K562 (cell line): Measurements from ENCODE around the gene IFIT2. TPM values are rescaled to one million over a fixed set of nuclear protein-coding genes. Genes with fewer than 3 reads are reported as not detected.

Experiments
- ATAC-seq: fragments of 200-7000 bp; cut with Tn5 transposase; 3 replicates; pipeline ENCODE4 v1.9.1; 2020; ENCODE audit warnings: moderate library complexity
- BruUV-seq: library from RNA; stranded (reverse); fragments of 400-500 nt; replicated peaks from 2 replicates; lab custom pipeline; 2021; lab: Mats Ljungman, UMichigan
- CTCF ChIA-PET: fragments of 300-600 bp; formaldehyde crosslinking; extraction: SDS; loops from one replicate; lab custom pipeline; 2021; ENCODE audit warnings: low intra/inter-chr PET ratio; lab: Yijun Ruan, JAX
- POLR2A ChIA-PET: fragments of 300-600, 350-650 bp; sonication (Branson Sonifier 250); formaldehyde crosslinking; extraction: SDS; loops from one replicate; lab custom pipeline; 2021; ENCODE audit warnings: antibody characterized with exemption, inconsistent platforms; lab: Yijun Ruan, JAX
- DNase-seq, 4 experiments: peaks; one replicate each; pipeline versions ENCODE4 v3.0.0 to v3.0.0-alpha.2; 2011 to 2018; ENCODE audit warnings: low spot score in 3 of 4, mixed read lengths in 3 of 4; ENCODE audit errors: extremely low read depth in 1 of 4
- FAIRE-seq: peaks from 2 replicates; lab custom pipeline; 2011; peaks lifted over from hg19 to GRCh38; lab: Jason Lieb, UNC
- H2AFZ ChIP-seq: 2 replicates; pipeline ENCODE4 v1.6.0; 2011; ENCODE audit warnings: low read depth, low read length, control low read depth, inconsistent platforms
- H3K27ac ChIP-seq: fragments of 200-600 bp; 3 replicates; pipeline ENCODE4 v1.8.0; 2011; ENCODE audit warnings: low read depth, mild to moderate bottlenecking, control low read depth, inconsistent platforms, low read length, moderate library complexity, mixed read lengths; ENCODE audit errors: extremely low read depth
- H3K27me3 ChIP-seq, 2 experiments: fragments of 300-600 bp in 1 of 2; 2 replicates in 1 of 2; 3 replicates in 1 of 2; pipeline versions ENCODE4 v1.6.0 to v1.8.0; 2011; ENCODE audit warnings: inconsistent platforms in 2 of 2, low read length in 2 of 2, mild to moderate bottlenecking in 1 of 2, mixed read lengths in 1 of 2, moderate library complexity in 1 of 2; ENCODE audit not compliant: control insufficient read depth in 2 of 2, insufficient read depth in 2 of 2
- H3K36me3 ChIP-seq: fragments of 300-600 bp; 3 replicates; pipeline ENCODE4 v1.8.0; 2011; ENCODE audit warnings: mild to moderate bottlenecking, low read length, inconsistent platforms; ENCODE audit not compliant: control insufficient read depth, insufficient read depth
- H3K4me1 ChIP-seq, 2 experiments: fragments of 200-600 bp in 1 of 2; replicated peaks in 1 of 2; 2 replicates in 1 of 2; 3 replicates in 1 of 2; pipeline versions ENCODE4 v1.5.1 to v1.8.0; 2011; ENCODE audit warnings: inconsistent platforms in 2 of 2, low read length in 2 of 2, mild to moderate bottlenecking in 1 of 2, mixed read lengths in 1 of 2, moderate library complexity in 1 of 2; ENCODE audit not compliant: control insufficient read depth in 2 of 2, insufficient read depth in 2 of 2
- H3K4me2 ChIP-seq: 2 replicates; pipeline ENCODE4 v1.6.1; 2011; ENCODE audit warnings: low read length, control low read depth, inconsistent platforms, mixed read lengths; ENCODE audit not compliant: insufficient read depth
- H3K4me3 ChIP-seq: fragments of 200-600 bp; sonication (generic), shearing (Covaris generic); 2 replicates; pipeline ENCODE4 v1.5.1; 2016; ENCODE audit warnings: control low read depth, inconsistent platforms
- H3K79me2 ChIP-seq: fragments of 200-600 bp; 3 replicates; pipeline ENCODE4 v1.8.0; 2011; ENCODE audit warnings: low read length, inconsistent platforms; ENCODE audit not compliant: control insufficient read depth, insufficient read depth
- H3K9ac ChIP-seq, 2 experiments: 2 replicates each; pipeline versions ENCODE4 v1.6.0 to v1.6.1; 2011; ENCODE audit warnings: low read depth in 2 of 2, low read length in 2 of 2, control low read depth in 1 of 2, inconsistent platforms in 1 of 2, mild to moderate bottlenecking in 1 of 2, mixed read lengths in 1 of 2; ENCODE audit not compliant: insufficient read depth in 1 of 2
- H3K9me1 ChIP-seq: one replicate; pipeline ENCODE4 v1.6.0; 2011; ENCODE audit warnings: inconsistent platforms, mild to moderate bottlenecking, low read length, moderate library complexity; ENCODE audit not compliant: control insufficient read depth, insufficient read depth
- H3K9me3 ChIP-seq: replicated peaks from 2 replicates; pipeline ENCODE4 v1.5.1; 2011; ENCODE audit warnings: low read depth, low read length, inconsistent platforms; ENCODE audit not compliant: control insufficient read depth, insufficient read depth
- H4K20me1 ChIP-seq: replicated peaks from 2 replicates; pipeline ENCODE4 v1.6.1; 2011; ENCODE audit warnings: low read length, inconsistent platforms, mixed read lengths; ENCODE audit not compliant: control insufficient read depth, insufficient read depth
- CBX8 ChIP-seq: fragments of 200-600 bp; sonication (generic); IDR thresholded peaks from 2 replicates; pipeline ENCODE4 v1.6.1; 2012; ENCODE audit warnings: borderline replicate concordance, mixed run types, low read depth, mild to moderate bottlenecking, moderate library complexity, mixed read lengths, low read length, control low read depth, inconsistent platforms; ENCODE audit not compliant: poor library complexity, severe bottlenecking; ENCODE audit errors: extremely low read depth
- GATAD2A ChIP-seq: fragments of 450-650 bp; IDR thresholded peaks from 2 replicates; pipeline ENCODE4 v1.6.1; 2017
- MCM3 ChIP-seq: fragments of 450-650 bp; IDR thresholded peaks from 2 replicates; pipeline ENCODE4 v1.6.1; 2016
- RAD21 ChIP-seq, 2 experiments: fragments of 250-450 bp in 1 of 2; fragments of 450-650 bp in 1 of 2; sonication (Bioruptor Pico) in 1 of 2; formaldehyde crosslinking in 1 of 2; IDR thresholded peaks in 1 of 2; conservative IDR thresholded peaks in 1 of 2; 2 replicates each; pipeline versions ENCODE4 v1.4.0 to v1.8.0; 2020 to 2022; ENCODE audit warnings: mild to moderate bottlenecking in 2 of 2, moderate library complexity in 1 of 2
- TFAM ChIP-seq: fragments of 250-450 bp; sonication (Bioruptor Pico); conservative IDR thresholded peaks from 2 replicates; pipeline ENCODE4 v1.5.0; 2021; ENCODE audit warnings: mild to moderate bottlenecking, moderate library complexity
- WGBS: fragments of 100-300 bp; shearing (Covaris generic); methylation state at CpG from one replicate; pipeline ENCODE4 v1.1.6; 2016; ENCODE audit warnings: low coverage, mixed read lengths; ENCODE audit not compliant: insufficient coverage; ENCODE audit errors: missing lambda C conversion rate; 5-methylcytosine and 5-hydroxymethylcytosine counted together
- in situ Hi-C: fragments of 300-500 bp; cut with MboI; formaldehyde crosslinking; loops from 4 replicates; pipeline ENCODE4 v1.15.0; 2018; ENCODE audit warnings: inconsistent platforms, mixed read lengths
- intact Hi-C: fragments of 100-400 bp; cut with micrococcal nuclease; formaldehyde crosslinking; loops from 2 replicates; pipeline ENCODE4 v1.14.2; 2022
- polyA plus RNA-seq, 8 experiments: library from polyadenylated mRNA; depleted of rRNA in 4 of 8; stranded (reverse) in 5 of 8; unstranded in 3 of 8; fragments of >200 nt; fragmentation: Nextera tagmentation in 2 of 8; fragmentation: Illumina TruSeq in 1 of 8; extraction: Ambion mirVana in 2 of 8; extraction: Trizol in 1 of 8; gene quantifications; 2 replicates each; pipeline versions ENCODE4 v1.2.1 to v1.2.3, GENCODE V29; 2011 to 2014; ENCODE audit warnings: inconsistent platforms in 1 of 8, missing spikeins in 1 of 8
- total RNA-seq, 7 experiments: library from RNA; depleted of rRNA in 6 of 7; stranded (reverse); fragments of >200 nt in 6 of 7; fragmentation: Illumina TruSeq in 2 of 7; extraction: Trizol in 2 of 7; gene quantifications; 2 replicates each; pipeline versions ENCODE4 v1.2.1 to v1.2.3, GENCODE V29; 2011 to 2021; ENCODE audit warnings: low replicate concordance in 1 of 7

Gene IFIT2
- total and polyA plus RNA-seq, 9 of the 15 experiments (the other 6 are each of a cell fraction or from before 2014, with no cell fraction given) = 0.03 to 0.25 (median 0.10) TPM; not detected in 1

- H3K9me1 ChIP-seq = no peaks in the 10 kb centered on the region
- no peak overlapping the region for H3K4me3 ChIP-seq
These were observed 2.2 kb downstream of the IFIT2 start for GRCh38 chr10:89304026-89304425.

GRCh38 chr10:89304446-89304845 is 2.6 kb downstream of the IFIT2 start:
- Histone ChIP-seq H3K36me3 (no peaks in the 10 kb centered on the region), H3K9me1 (no peaks in the 10 kb centered on the region), H3K79me2 (no peaks in the 10 kb centered on the region), H2AFZ (no peak overlapping the region), H3K27ac (no peak overlapping the region), H3K27me3 (peaks cover 0 to 6% of the 10 kb centered on the region in 2 experiments; a peak in 2 of 5 replicates), H3K9me3 (no peaks in the 10 kb centered on the region; the same call in 1 of the 2 replicates), H4K20me1 (no peaks in the 10 kb centered on the region), H3K9ac (no peak overlapping the region), H3K4me3 (no peak overlapping the region), H3K4me2 (no peak overlapping the region), H3K4me1 (no peaks in the 10 kb centered on the region)
- intact Hi-C loops (no loop called here), in situ Hi-C loops (no loop called here)
- POLR2A ChIA-PET = no interaction called here
- no peak for FAIRE-seq
- no peak for DNase-seq
- no peak for ATAC-seq
- WGBS = 5% methylated on average over 2 of the region's 2 CpGs
- no peak for TF ChIP-seq CBX8
- no TSS peak for BruUV-seq
- CTCF ChIA-PET = no interaction called here

More at GRCh38 chr10:89304026-89304425, 2.2 kb downstream of the IFIT2 start:
- ChIA-PET CTCF (no interaction called here), POLR2A (no interaction called here)
- intact Hi-C loops = no loop called here
- Histone ChIP-seq H3K9ac (no peak overlapping the region), H4K20me1 (no peaks in the 10 kb centered on the region), H3K79me2 (no peaks in the 10 kb centered on the region), H3K4me1 (no peaks in the 10 kb centered on the region), H3K4me2 (no peak overlapping the region), H3K9me3 (no peaks in the 10 kb centered on the region; the same call in 1 of the 2 replicates), H3K27ac (no peak overlapping the region), H3K36me3 (no peaks in the 10 kb centered on the region), H3K27me3 (peaks cover 0 to 6% of the 10 kb centered on the region in 2 experiments; a peak in 2 of 5 replicates), H2AFZ (no peak overlapping the region)
- in situ Hi-C loops = no loop called here
- no peak for ATAC-seq
- 37% methylated on average over 4 of the region's 4 CpGs for WGBS
- DNase-seq = no peak
- TF ChIP-seq RAD21 (CRISPR knock-in tag; conservative IDR thresholded peaks at IDR 0.05 in 1 of 2, IDR thresholded peaks at IDR 0.05 in 1 of 2) (0 out of 4 replicates have a peak, but pooled peaks of 1 of the 2 experiments have one; percentile 12), MCM3 (no peak), TFAM (no peak), GATAD2A (no peak)
- BruUV-seq = no TSS peak
- FAIRE-seq = no peak
